Measurements from ENCODE around the gene HLA-DPA1.
A peak's percentile ranks its signal among the peaks of the same experiment; 100 is the strongest.

HLA-DPA1 gene

GRCh38 chr6:33014841-33015634, 58.4 kb downstream of the HLA-DPA1 start:
- peak; percentile 36 to 56 for DNase-seq
